PC-3 (cell line): ENCODE data around the gene PKDREJ.

Source experiments
- CTCF ChIP-seq: fragments of 300-600 bp; sonication (generic); conservative IDR thresholded peaks from 2 replicates; pipeline ENCODE4 v1.5.1; 2017; ENCODE audit warnings: antibody characterized with exemption, low read depth, mild to moderate bottlenecking, low read length
- EZH2 ChIP-seq: fragments of 300-600 bp; sonication (generic); IDR thresholded peaks from one replicate; pipeline ENCODE4 v1.6.1; 2017; ENCODE audit warnings: antibody characterized with exemption, mild to moderate bottlenecking, low read length; ENCODE audit not compliant: unreplicated experiment

- no peak for TF ChIP-seq CTCF
- no peak for TF ChIP-seq EZH2
These were observed 23.1 kb downstream of the PKDREJ start for GRCh38 chr22:46240073-46240472.
